OCI-LY1 (cell line): ENCODE data around the gene OR4X2.
A peak's percentile ranks its signal among the peaks of the same experiment; 100 is the strongest.

Source experiments
- H2AFZ ChIP-seq: fragments of 200-600 bp; sonication (generic), shearing (Covaris generic); 2 replicates; pipeline ENCODE4 v1.6.0; 2014; ENCODE audit warnings: antibody characterized with exemption, mild to moderate bottlenecking, low read length
- H3F3A ChIP-seq: fragments of 200-600 bp; sonication (generic), shearing (Covaris generic); 2 replicates; pipeline ENCODE4 v1.6.0; 2014; ENCODE audit warnings: mild to moderate bottlenecking, antibody characterized with exemption, low read length, moderate library complexity; ENCODE audit not compliant: insufficient read depth
- H3K27ac ChIP-seq: fragments of 200-600 bp; sonication (generic); 2 replicates; pipeline ENCODE4 v1.5.1; 2014; ENCODE audit warnings: low read length, mixed run types, mild to moderate bottlenecking, low read depth; ENCODE audit not compliant: poor library complexity, severe bottlenecking
- H3K27me3 ChIP-seq: fragments of 200-600 bp; sonication (generic); 2 replicates; pipeline ENCODE4 v1.6.0; 2014; ENCODE audit warnings: antibody characterized with exemption, mild to moderate bottlenecking, low read length, moderate library complexity; ENCODE audit not compliant: insufficient read depth
- H3K36me3 ChIP-seq: fragments of 200-600 bp; sonication (generic); 2 replicates; pipeline ENCODE4 v1.6.1; 2014; ENCODE audit warnings: mild to moderate bottlenecking, antibody characterized with exemption, low read length, moderate library complexity, mixed read lengths; ENCODE audit not compliant: insufficient read depth
- H3K4me1 ChIP-seq: fragments of 200-600 bp; sonication (generic); 2 replicates; pipeline ENCODE4 v1.5.1; 2014; ENCODE audit warnings: mild to moderate bottlenecking, low read length, moderate library complexity; ENCODE audit not compliant: insufficient read depth, severe bottlenecking
- H3K4me2 ChIP-seq: fragments of 200-600 bp; sonication (generic), shearing (Covaris generic); 2 replicates; pipeline ENCODE4 v1.6.1; 2014; ENCODE audit warnings: low read length
- H3K4me3 ChIP-seq: fragments of 200-600 bp; sonication (generic); 2 replicates; pipeline ENCODE4 v1.5.1; 2014; ENCODE audit warnings: low read length, low read depth, mild to moderate bottlenecking, mixed read lengths; ENCODE audit not compliant: poor library complexity, severe bottlenecking
- H3K79me2 ChIP-seq: fragments of 200-600 bp; shearing (Covaris generic); 2 replicates; pipeline ENCODE4 v1.6.1; 2016; ENCODE audit warnings: mixed run types, low read length, mixed read lengths; ENCODE audit not compliant: insufficient read depth
- H3K9ac ChIP-seq: fragments of 200-600 bp; sonication (generic), shearing (Covaris generic); 2 replicates; pipeline ENCODE4 v1.6.1; 2014; ENCODE audit warnings: mild to moderate bottlenecking, low read length, mixed read lengths
- H3K9me2 ChIP-seq: fragments of 200-600 bp; sonication (generic), shearing (Covaris generic); 2 replicates; pipeline ENCODE4 v1.6.1; 2014; ENCODE audit warnings: low read depth, mild to moderate bottlenecking, low read length, mixed read lengths
- H3K9me3 ChIP-seq: fragments of 200-600 bp; shearing (Covaris generic); 2 replicates; pipeline ENCODE4 v1.6.1; 2014; ENCODE audit warnings: low read length, mixed read lengths
- H4K20me1 ChIP-seq: fragments of 200-600 bp; sonication (generic), shearing (Covaris generic); 2 replicates; pipeline ENCODE4 v1.6.0; 2016; ENCODE audit warnings: mild to moderate bottlenecking, low read length; ENCODE audit not compliant: insufficient read depth
- EZH2 ChIP-seq: fragments of 200-600 bp; sonication (generic), shearing (Covaris generic); IDR thresholded peaks from 2 replicates; pipeline ENCODE4 v1.8.0; 2017; ENCODE audit warnings: borderline replicate concordance, mixed run types, mild to moderate bottlenecking, antibody characterized with exemption, low read length, moderate library complexity, mixed read lengths
- TF ChIP-seq, protein P1 (sequence below): fragments of 200-600 bp; sonication (generic), shearing (Covaris generic); IDR thresholded peaks from 2 replicates; pipeline ENCODE4 v1.5.1; 2017; ENCODE audit warnings: mild to moderate bottlenecking, antibody characterized with exemption, low read length, moderate library complexity, mixed read lengths

The OR4X2 gene, protein sequence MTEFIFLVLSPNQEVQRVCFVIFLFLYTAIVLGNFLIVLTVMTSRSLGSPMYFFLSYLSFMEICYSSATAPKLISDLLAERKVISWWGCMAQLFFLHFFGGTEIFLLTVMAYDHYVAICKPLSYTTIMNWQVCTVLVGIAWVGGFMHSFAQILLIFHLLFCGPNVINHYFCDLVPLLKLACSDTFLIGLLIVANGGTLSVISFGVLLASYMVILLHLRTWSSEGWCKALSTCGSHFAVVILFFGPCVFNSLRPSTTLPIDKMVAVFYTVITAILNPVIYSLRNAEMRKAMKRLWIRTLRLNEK

DNA sequence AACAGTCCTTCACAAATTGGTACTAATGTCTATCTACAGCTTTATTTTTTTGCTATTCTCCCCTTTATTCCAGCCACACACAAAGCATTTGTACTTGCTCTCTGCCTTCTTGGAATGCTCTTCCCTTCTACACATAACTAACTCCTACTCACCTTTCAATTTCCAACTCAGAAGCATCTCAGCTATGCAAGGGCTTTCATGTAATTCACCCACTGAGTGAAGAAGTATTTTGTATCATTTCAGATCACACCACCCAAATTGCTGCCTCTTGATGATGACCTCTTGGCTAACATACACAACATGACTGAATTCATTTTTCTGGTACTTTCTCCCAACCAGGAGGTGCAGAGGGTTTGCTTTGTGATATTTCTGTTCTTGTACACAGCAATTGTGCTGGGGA is at the start of gene OR4X2:
TSS of gene OR4X2 (plus strand) at position 301 of the 400 bp plus-strand sequence. CDS start at position 301, 0 bp downstream.
- no peak within 1 kb of the TSS for H2AFZ ChIP-seq
- TF ChIP-seq, protein P1, sequence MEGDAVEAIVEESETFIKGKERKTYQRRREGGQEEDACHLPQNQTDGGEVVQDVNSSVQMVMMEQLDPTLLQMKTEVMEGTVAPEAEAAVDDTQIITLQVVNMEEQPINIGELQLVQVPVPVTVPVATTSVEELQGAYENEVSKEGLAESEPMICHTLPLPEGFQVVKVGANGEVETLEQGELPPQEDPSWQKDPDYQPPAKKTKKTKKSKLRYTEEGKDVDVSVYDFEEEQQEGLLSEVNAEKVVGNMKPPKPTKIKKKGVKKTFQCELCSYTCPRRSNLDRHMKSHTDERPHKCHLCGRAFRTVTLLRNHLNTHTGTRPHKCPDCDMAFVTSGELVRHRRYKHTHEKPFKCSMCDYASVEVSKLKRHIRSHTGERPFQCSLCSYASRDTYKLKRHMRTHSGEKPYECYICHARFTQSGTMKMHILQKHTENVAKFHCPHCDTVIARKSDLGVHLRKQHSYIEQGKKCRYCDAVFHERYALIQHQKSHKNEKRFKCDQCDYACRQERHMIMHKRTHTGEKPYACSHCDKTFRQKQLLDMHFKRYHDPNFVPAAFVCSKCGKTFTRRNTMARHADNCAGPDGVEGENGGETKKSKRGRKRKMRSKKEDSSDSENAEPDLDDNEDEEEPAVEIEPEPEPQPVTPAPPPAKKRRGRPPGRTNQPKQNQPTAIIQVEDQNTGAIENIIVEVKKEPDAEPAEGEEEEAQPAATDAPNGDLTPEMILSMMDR: no peak
- no peak for TF ChIP-seq EZH2
- no peaks in the 10 kb centered on the region for H3K27me3 ChIP-seq
- H4K20me1 ChIP-seq: no peaks in the 10 kb centered on the region
- no peaks in the 10 kb centered on the region for H3K9me2 ChIP-seq
- no peaks in the 10 kb centered on the region for H3K4me1 ChIP-seq
- H3K9ac ChIP-seq: no peak within 1 kb of the TSS
- no peaks in the 10 kb centered on the region for H3K36me3 ChIP-seq
- H3K9me3 ChIP-seq: peaks cover 6% of the 10 kb centered on the region; the same call in 1 of the 2 replicates
- no peak within 1 kb of the TSS for H3K4me2 ChIP-seq
- no peaks in the 10 kb centered on the region for H3K79me2 ChIP-seq
- no peak within 1 kb of the TSS for H3K27ac ChIP-seq
- no peak within 1 kb of the TSS for H3K4me3 ChIP-seq
- no peaks in the 10 kb centered on the region for H3F3A ChIP-seq

DNA sequence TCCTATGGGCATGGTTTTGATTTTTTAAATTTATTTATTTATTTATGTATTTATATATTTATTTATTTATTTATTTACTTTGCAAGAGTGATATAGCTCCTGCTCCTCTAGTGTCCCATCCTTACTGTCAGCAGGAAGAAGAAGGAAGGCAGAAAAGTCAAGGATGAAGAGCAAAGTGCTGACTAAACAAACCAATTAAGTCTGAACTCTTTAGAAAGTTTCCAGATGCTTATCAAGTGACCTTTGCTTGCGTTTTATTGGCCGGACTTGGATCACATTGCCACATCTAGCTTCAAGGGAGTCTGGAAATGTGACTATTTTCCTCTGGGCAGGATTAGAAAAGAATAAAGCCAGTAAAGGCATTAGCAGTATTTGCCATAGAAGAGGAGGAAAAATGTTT is 37.0 kb upstream of the OR4X2 start:
- H3K4me1 ChIP-seq: no peaks in the 10 kb centered on the region
- no peaks in the 10 kb centered on the region for H3K9me3 ChIP-seq
- no peaks in the 10 kb centered on the region for H3K79me2 ChIP-seq
- H3F3A ChIP-seq: no peaks in the 10 kb centered on the region
- no peaks in the 10 kb centered on the region for H3K9me2 ChIP-seq
- TF ChIP-seq, protein P1: no peak
- TF ChIP-seq EZH2: no peak
- no peak overlapping the region for H3K4me2 ChIP-seq
- no peaks in the 10 kb centered on the region for H3K36me3 ChIP-seq
- no peaks in the 10 kb centered on the region for H4K20me1 ChIP-seq
- H3K27me3 ChIP-seq: no peaks in the 10 kb centered on the region
- no peak overlapping the region for H3K27ac ChIP-seq
- H3K4me3 ChIP-seq: no peak overlapping the region
- H2AFZ ChIP-seq: no peak overlapping the region
- H3K9ac ChIP-seq: no peak overlapping the region

DNA sequence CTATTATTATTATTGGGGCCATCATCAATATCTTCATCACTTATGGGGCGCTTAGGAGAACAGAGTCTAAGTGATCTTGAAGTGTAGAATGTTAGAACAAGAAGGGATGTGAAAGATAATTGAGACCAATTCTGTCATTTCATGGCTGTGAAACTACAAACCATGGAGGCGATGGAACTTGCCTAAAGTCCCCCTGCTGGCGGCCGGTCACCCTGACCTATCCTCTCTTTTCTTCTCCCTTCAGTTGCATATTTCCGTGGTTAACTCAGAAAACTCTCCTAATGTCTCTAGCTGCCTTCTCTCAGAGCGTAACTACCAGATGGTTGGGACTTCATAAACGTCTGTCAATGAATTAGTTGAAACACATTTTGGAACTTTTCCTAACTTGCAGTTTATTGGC is 34.9 kb upstream of the OR4X2 start:
- Histone ChIP-seq H4K20me1 (no peaks in the 10 kb centered on the region), H2AFZ (no peak overlapping the region), H3K4me3 (no peak overlapping the region), H3K9me3 (no peaks in the 10 kb centered on the region), H3F3A (no peaks in the 10 kb centered on the region), H3K27ac (no peak overlapping the region), H3K36me3 (no peaks in the 10 kb centered on the region), H3K9ac (no peak overlapping the region), H3K9me2 (no peaks in the 10 kb centered on the region), H3K79me2 (no peaks in the 10 kb centered on the region), H3K4me2 (no peak overlapping the region), H3K27me3 (no peaks in the 10 kb centered on the region), H3K4me1 (no peaks in the 10 kb centered on the region)
- TF ChIP-seq, protein P1: peak; percentile 28; the same call in 1 of the 2 replicates
- no peak for TF ChIP-seq EZH2
